IPS-18a (cell line): Measurements from ENCODE around the gene CEP57L1.

Source experiments
- H3K27ac ChIP-seq: one replicate; pipeline ENCODE4 v1.5.1; 2013; ENCODE audit warnings: low read length
- H3K27me3 ChIP-seq: one replicate; pipeline ENCODE4 v1.6.1; 2013; ENCODE audit warnings: mild to moderate bottlenecking, low read length; ENCODE audit not compliant: control insufficient read depth, insufficient read depth
- H3K36me3 ChIP-seq: one replicate; pipeline ENCODE4 v1.6.1; 2013; ENCODE audit warnings: low read depth, low read length; ENCODE audit not compliant: control insufficient read depth
- H3K4me1 ChIP-seq: one replicate; pipeline ENCODE4 v1.6.1; 2013; ENCODE audit warnings: low read depth, low read length; ENCODE audit not compliant: control insufficient read depth
- H3K4me3 ChIP-seq: one replicate; pipeline ENCODE4 v1.5.1; 2013; ENCODE audit warnings: low read length
- H3K9ac ChIP-seq: one replicate; pipeline ENCODE4 v1.6.1; 2013; ENCODE audit warnings: mild to moderate bottlenecking, low read length, moderate library complexity
- H3K9me3 ChIP-seq: one replicate; pipeline ENCODE4 v1.6.1; 2013; ENCODE audit warnings: low read depth, low read length; ENCODE audit not compliant: control insufficient read depth

The CEP57L1 gene

DNA sequence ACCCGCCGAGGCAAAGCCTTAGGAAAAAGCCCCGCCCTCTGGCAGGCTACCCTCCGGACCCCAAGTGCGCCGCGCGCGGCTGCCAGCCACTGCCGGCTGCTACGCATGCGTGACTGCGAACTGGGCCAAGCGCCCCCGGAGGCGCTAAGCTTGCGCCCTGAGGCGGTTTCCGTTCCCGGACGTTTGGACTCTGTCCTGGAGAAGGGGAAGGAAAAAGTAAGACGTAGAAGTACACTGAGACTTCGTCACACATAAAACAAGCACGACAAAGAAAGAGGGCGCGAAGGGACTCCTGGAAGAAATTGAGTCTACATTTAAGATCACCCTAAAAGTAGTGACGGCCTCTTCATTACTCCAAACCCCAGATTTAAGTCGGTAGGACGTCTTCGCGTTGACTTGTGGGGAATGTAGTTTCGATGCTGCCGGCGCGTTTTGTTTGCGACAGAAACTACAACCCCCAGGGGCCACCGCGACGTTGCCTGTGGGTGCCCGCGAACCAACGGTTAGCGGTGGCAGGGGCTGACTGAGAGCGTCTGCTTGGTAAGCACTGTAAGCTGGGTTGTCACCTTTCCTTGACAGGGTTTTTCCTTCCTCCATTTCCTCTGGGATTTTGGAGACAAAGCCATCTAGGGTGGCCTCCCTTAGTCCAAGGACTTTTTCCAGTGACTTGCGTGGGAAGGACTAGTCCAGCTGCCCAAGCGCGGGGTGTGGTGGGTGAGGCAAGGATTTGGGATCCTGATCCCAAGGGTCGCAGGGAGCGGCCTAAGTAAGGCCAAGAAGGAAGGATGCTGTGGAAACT is at the start of gene CEP57L1:
CEP57L1 (plus strand) TSS at position 472 of the 799 bp plus-strand sequence. CDS start 49,715 bp downstream, outside the sequence.
- H3K27ac ChIP-seq, result peak within 1 kb of the TSS; percentile 87
- no peaks in the 10 kb centered on the region for H3K27me3 ChIP-seq
- no peaks in the 10 kb centered on the region for H3K36me3 ChIP-seq
- H3K4me3 ChIP-seq, result peak within 1 kb of the TSS; percentile 77
- peak within 1 kb of the TSS; percentile 75 for H3K9ac ChIP-seq
- H3K9me3 ChIP-seq, result no peaks in the 10 kb centered on the region
- H3K4me1 ChIP-seq, result peaks cover 3% of the 10 kb centered on the region

GRCh38 chr6:109048176-109048575 is 47.1 kb upstream of the CEP57L1 start:
- H3K9ac ChIP-seq, result no peak overlapping the region
- H3K27me3 ChIP-seq, result no peaks in the 10 kb centered on the region
- no peaks in the 10 kb centered on the region for H3K9me3 ChIP-seq
- no peak overlapping the region for H3K4me3 ChIP-seq
- H3K4me1 ChIP-seq, result peaks cover 4% of the 10 kb centered on the region
- H3K36me3 ChIP-seq, result no peaks in the 10 kb centered on the region
- H3K27ac ChIP-seq, result no peak overlapping the region

- no peak overlapping the region for H3K4me3 ChIP-seq
- H3K9ac ChIP-seq, result no peak overlapping the region
- no peak overlapping the region for H3K27ac ChIP-seq
- H3K9me3 ChIP-seq, result no peaks in the 10 kb centered on the region
- H3K27me3 ChIP-seq, result no peaks in the 10 kb centered on the region
- peaks cover 10% of the 10 kb centered on the region for H3K4me1 ChIP-seq
- H3K36me3 ChIP-seq, result no peaks in the 10 kb centered on the region
Measured at GRCh38 chr6:109048670-109049415, 46.5 kb upstream of the CEP57L1 start.

DNA sequence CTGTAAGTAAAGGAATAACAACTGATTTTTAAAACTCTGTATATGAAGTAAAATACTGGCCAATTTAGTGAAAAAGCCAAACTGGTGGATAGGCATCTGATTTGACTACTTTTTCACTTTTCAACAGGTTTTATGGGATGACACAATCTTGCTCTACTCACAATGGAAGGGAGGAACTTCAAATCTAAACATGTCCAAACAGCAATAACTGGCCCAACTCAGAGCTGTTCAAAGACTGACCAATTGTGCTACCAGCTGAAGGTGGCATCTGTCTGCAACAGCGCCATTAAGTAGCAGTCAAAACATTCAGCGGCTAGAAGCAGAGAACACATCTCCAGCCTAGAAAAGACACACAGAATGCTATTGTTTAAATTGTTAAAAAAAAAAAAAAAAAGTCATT is 45.3 kb upstream of the CEP57L1 start:
- Histone ChIP-seq H3K4me1 (peaks cover 10% of the 10 kb centered on the region), H3K36me3 (no peaks in the 10 kb centered on the region), H3K9me3 (no peaks in the 10 kb centered on the region), H3K27ac (no peak overlapping the region), H3K4me3 (no peak overlapping the region), H3K9ac (no peak overlapping the region), H3K27me3 (no peaks in the 10 kb centered on the region)

DNA sequence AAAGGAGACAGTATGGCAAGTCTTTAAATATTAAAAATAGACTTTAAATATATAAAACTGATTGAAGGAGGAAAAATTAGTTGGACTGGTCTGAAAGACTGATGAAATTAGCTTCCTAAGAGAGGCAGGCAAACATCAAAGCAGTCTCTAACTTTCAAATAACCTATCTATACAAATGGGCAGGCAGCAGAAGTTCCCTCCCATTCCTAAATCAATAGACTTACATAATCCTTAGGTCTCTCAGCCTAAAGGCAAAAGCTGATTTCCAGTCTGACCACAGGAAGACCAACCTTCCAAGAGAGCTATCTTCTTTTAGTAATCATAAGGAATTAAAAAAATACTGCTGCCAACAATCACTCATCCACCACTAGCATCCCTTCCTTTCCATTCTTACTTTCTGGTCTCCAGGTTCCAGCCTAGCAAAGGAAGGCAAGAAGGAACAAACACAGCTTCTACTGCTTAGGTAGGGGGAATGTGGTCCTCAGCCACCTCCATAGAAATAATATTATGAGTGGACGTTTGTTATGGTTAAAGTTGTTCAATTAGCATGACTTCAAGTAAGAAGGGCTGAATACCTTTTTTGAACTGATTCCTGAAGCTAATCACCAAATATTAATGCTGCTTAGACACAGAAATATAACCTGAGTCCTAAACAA is 44.7 kb upstream of the CEP57L1 start:
- Histone ChIP-seq H3K4me3 (no peak overlapping the region), H3K9ac (no peak overlapping the region), H3K27me3 (no peaks in the 10 kb centered on the region), H3K9me3 (no peaks in the 10 kb centered on the region), H3K4me1 (peaks cover 10% of the 10 kb centered on the region), H3K36me3 (no peaks in the 10 kb centered on the region), H3K27ac (no peak overlapping the region)

GRCh38 chr6:109051301-109052017 is 43.8 kb upstream of the CEP57L1 start:
- Histone ChIP-seq H3K27ac (no peak overlapping the region), H3K4me3 (no peak overlapping the region), H3K27me3 (no peaks in the 10 kb centered on the region), H3K4me1 (peaks cover 10% of the 10 kb centered on the region), H3K36me3 (no peaks in the 10 kb centered on the region), H3K9me3 (no peaks in the 10 kb centered on the region), H3K9ac (no peak overlapping the region)

DNA sequence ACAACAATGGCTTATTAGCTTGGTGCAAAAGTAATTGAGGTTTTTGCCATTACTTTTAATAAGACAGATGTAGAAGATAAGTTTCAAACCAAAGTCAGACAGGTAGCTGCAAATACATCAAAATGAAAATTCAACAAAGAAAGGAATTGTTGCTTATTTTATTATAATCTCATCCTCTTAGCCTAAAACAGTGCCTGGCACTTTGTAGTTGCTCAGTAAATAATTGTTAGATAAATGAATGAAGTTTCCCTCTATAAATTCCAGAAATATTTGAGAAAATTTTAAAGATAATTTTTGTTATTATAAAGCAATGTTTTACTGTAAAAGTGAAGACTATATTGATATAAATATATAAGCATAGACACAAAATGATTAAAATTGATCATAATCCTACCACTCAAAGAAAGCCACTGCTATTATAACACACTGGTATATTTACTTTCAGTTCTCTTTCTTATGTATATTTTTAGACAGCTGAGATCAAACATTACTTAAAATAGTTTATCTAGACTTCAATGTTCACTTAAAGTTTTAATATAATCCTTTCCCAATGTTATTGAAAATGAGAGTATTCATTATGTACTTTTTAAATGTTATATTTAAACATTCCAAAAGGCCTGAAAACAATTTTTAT is 43.2 kb upstream of the CEP57L1 start:
- peaks cover 10% of the 10 kb centered on the region for H3K4me1 ChIP-seq
- no peaks in the 10 kb centered on the region for H3K36me3 ChIP-seq

DNA sequence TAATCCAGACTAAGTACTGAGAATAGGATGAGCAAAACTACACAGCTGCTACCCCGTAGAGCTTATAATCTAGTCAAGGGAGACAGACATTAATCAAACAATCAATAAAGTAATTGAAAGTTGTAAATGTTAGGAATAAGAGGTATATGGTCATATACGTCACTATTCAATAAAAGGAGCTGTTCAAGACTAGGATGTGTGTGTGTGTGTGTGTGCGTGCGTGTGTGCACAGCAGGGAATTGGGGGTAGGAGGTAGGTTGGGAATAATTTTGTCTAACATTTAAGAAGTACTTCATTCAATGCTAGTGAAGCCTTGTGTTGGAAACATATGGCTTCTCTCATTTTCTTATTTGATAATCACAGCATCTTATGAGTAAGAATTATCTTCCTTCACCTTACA is 42.5 kb upstream of the CEP57L1 start:
- Histone ChIP-seq H3K4me1 (peaks cover 10% of the 10 kb centered on the region), H3K27me3 (no peaks in the 10 kb centered on the region), H3K4me3 (no peak overlapping the region), H3K9ac (no peak overlapping the region), H3K36me3 (no peaks in the 10 kb centered on the region), H3K27ac (no peak overlapping the region), H3K9me3 (no peaks in the 10 kb centered on the region)

More for the DNA sequence above, 43.2 kb upstream of the CEP57L1 start:
- H3K27ac ChIP-seq, result no peak overlapping the region
- H3K9me3 ChIP-seq, result no peaks in the 10 kb centered on the region
- H3K4me3 ChIP-seq, result no peak overlapping the region
- H3K9ac ChIP-seq, result no peak overlapping the region
- no peaks in the 10 kb centered on the region for H3K27me3 ChIP-seq

DNA sequence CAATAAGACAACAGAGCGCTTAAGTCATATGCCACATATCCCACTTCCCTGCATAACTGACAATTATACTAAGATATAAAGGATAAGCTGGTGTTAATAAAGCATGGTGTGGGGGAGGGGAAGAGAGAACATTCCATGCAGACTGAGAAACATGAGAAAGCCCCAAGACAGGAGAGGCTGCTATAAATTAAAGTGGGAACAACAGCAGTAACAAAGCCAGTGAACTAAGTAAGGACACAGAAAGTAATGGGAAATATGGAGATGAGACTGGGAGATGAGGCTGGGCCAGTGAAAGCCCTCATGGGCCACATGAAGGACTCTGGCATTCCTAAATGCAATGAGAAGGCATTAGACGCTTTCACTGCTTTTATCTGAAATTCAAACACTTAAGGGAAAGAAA is 42.0 kb upstream of the CEP57L1 start:
- H3K9me3 ChIP-seq, result no peaks in the 10 kb centered on the region
- H3K36me3 ChIP-seq, result no peaks in the 10 kb centered on the region
- peak overlapping the region; percentile 13 for H3K27ac ChIP-seq
- no peaks in the 10 kb centered on the region for H3K27me3 ChIP-seq
- H3K4me1 ChIP-seq, result peaks cover 10% of the 10 kb centered on the region
- no peak overlapping the region for H3K9ac ChIP-seq
- no peak overlapping the region for H3K4me3 ChIP-seq

GRCh38 chr6:109055771-109056235 is 39.5 kb upstream of the CEP57L1 start:
- Histone ChIP-seq H3K27ac (no peak overlapping the region), H3K36me3 (no peaks in the 10 kb centered on the region), H3K27me3 (no peaks in the 10 kb centered on the region), H3K9me3 (no peaks in the 10 kb centered on the region), H3K4me1 (peaks cover 24% of the 10 kb centered on the region), H3K9ac (no peak overlapping the region), H3K4me3 (no peak overlapping the region)
